Spleen (tissue), 7 donors: ENCODE data around the gene MTG1.

ENCODE experiments used
- POLR2A ChIP-seq, 3 donors: fragments of 450-650 bp; IDR thresholded peaks; one replicate each; pipeline ENCODE4 v1.5.1; 2017; ENCODE audit warnings: antibody characterized with exemption in 3 of 3, mild to moderate bottlenecking in 1 of 3
- POLR2AphosphoS5 ChIP-seq, 3 donors: sonication (generic); formaldehyde crosslinking; IDR thresholded peaks; one replicate each; pipeline ENCODE4 v1.5.1; 2017; ENCODE audit warnings: antibody characterized with exemption in 3 of 3
- TF ChIP-seq, protein P1 (sequence below), 11 experiments: fragments of 200-600 bp in 7 of 11; fragments of 450-650 bp in 4 of 11; sonication (generic) in 4 of 11; IDR thresholded peaks in 8 of 11; conservative IDR thresholded peaks in 3 of 11; 1 replicate in 7 of 11; 2 replicates in 4 of 11; pipeline versions ENCODE4 v1.4.0 to v1.8.0; 2016 to 2021; ENCODE audit warnings: antibody characterized with exemption in 11 of 11, inconsistent platforms in 4 of 11, mild to moderate bottlenecking in 1 of 11
- donor health status: DM: no; HTN: no; CAD: no; lungs with moderate emphysema.
- donor health status: DM: no; HTN: no; CAD: no.
- donor health status: DM: no; HTN: no; CAD: no.

- TF ChIP-seq, protein P1, sequence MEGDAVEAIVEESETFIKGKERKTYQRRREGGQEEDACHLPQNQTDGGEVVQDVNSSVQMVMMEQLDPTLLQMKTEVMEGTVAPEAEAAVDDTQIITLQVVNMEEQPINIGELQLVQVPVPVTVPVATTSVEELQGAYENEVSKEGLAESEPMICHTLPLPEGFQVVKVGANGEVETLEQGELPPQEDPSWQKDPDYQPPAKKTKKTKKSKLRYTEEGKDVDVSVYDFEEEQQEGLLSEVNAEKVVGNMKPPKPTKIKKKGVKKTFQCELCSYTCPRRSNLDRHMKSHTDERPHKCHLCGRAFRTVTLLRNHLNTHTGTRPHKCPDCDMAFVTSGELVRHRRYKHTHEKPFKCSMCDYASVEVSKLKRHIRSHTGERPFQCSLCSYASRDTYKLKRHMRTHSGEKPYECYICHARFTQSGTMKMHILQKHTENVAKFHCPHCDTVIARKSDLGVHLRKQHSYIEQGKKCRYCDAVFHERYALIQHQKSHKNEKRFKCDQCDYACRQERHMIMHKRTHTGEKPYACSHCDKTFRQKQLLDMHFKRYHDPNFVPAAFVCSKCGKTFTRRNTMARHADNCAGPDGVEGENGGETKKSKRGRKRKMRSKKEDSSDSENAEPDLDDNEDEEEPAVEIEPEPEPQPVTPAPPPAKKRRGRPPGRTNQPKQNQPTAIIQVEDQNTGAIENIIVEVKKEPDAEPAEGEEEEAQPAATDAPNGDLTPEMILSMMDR (IDR thresholded peaks at IDR 0.05 in 8 of 11, conservative IDR thresholded peaks at IDR 0.05 in 3 of 11), result no peak
- no peak for TF ChIP-seq POLR2AphosphoS5 (IDR thresholded peaks at IDR 0.05)
- no peak for TF ChIP-seq POLR2A (IDR thresholded peaks at IDR 0.05)
Measured at GRCh38 chr10:133344236-133344635, 49.7 kb upstream of the MTG1 start.
